GM18505 (cell line): ENCODE data around the gene ATP8A2.

Experiments
- ATAC-seq: cut with Tn5 transposase; IDR thresholded peaks from one replicate; pipeline ENCODE4 v1.9.1; 2021; ENCODE audit not compliant: unreplicated experiment
- POLR2A ChIP-seq: IDR thresholded peaks from 4 replicates; pipeline ENCODE4 v1.6.1; 2011; ENCODE audit warnings: borderline replicate concordance; ENCODE audit not compliant: insufficient read depth, insufficient read length; ENCODE audit errors: extremely low read depth

Gene ATP8A2

DNA sequence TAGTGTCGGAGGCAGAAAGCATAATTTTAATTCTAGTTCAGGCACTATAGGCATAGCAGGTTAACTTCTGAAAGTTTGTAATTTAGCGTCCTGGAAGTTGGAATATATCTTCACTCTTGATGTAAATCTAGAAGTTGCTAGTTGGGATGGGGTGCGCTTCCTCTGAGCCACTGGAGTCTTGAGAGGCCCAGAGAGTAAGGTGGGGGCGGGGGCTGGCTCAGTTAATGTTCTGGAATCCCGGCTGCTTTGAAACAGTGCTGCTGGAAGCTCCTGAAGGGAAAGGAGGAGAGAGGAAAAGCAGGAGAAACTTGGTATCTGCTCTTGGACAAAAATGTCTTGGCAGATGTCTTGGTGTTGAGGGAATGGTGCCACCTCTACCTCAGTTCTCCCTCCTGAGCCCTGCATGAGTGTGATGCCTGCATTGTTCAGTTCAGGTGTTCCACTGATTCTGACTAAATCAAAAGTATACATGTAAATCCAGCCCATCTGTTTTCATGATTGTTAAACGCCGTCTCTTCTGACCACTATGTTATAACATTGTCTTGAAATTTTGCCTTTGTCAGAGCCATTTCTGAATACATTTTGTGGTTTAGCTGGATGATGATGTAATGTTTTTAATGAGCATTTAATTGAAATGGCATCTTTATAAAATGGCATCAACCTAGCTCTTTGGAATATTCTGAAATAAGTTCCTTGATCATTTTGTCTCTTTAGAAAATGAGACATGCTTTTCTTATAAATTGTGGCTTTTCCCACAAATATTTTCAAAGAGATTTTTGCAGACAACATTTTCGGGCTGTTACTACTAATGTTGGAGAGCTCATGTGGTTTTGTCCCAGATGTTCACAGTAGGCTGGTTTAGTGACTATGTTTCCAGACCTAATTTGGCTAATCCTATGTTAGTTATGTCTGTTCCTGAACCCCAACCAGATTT is 477.3 kb downstream of the ATP8A2 start:
- ATAC-seq: no peak

DNA sequence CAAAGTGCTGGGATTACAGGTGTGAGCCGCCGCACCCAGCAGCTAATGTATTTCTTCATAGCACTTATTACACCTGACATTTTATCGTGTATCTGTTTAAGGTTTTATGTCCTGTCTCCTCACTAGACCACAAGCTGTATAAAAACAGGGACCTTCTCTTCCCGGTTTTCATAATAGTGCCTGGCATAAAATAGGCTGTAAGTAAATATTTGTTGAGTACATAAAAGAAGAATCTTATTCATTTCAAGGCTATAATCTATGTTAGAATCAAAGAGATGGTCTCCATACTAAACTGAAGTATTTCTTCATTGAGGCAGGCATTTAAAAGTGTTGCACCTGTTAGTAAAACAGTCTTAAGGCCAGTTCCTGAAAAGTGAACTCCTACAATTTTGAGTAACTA is 486.1 kb downstream of the ATP8A2 start:
- TF ChIP-seq POLR2A: no peak
- no peak for ATAC-seq

More for the DNA sequence above, 477.3 kb downstream of the ATP8A2 start:
- TF ChIP-seq POLR2A: no peak

DNA sequence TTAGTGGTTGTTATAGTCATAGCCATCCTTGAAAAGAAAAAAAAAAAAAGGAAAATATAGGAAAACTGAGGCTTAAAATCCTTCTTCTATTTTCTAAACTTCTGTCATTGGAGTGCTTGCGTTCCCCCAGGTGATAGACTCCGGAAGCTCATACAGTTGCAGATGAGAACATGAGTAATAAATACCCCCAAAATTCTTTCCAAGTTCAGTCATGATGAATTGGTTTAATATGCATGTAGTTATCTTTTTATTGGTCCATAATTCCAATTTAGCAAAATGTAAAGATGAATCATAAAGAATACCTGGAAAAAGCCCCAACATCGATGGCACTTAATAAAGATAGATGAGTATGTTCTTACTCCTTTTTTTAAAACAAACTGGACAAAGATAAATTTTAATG is 487.8 kb downstream of the ATP8A2 start:
- ATAC-seq: no peak
- TF ChIP-seq POLR2A: no peak

DNA sequence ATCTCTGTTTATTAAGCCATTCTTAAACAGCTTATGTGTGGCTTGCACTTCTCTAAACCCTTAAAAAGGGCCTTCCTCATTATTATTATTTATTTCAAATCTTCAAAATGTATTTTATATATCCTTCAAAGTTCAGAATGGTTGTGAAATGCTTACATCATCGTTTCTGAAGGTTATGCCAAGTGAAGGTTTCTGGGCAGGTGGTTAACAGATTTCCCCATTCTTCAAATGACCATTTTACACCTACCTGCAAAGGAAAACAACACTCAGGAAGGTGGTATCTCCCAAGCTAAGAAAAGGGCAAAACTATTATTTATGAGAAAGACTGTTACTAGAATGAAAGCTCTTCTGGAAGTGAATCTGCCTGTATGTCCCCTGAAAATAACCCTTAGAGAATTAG is 488.5 kb downstream of the ATP8A2 start:
- TF ChIP-seq POLR2A: no peak
- ATAC-seq: no peak

DNA sequence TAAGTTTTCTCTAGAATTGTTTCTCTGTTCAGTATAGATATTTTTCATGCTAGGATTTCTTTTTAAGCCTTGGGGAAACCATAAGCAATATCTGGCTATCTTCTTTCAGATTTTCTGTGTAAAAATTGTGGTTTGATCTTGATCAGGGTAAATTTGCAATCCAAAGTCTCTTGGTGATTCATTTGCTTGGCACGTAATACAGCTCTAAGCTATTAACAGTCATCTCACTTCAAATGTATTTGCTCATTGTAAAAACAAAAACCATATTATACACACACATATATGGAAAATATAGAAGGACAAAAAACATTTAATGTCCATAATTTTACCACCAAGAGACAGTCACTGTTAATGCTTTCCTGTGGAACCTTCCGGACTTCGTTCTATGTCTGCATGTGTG is 489.1 kb downstream of the ATP8A2 start:
- no peak for TF ChIP-seq POLR2A
- ATAC-seq: no peak

DNA sequence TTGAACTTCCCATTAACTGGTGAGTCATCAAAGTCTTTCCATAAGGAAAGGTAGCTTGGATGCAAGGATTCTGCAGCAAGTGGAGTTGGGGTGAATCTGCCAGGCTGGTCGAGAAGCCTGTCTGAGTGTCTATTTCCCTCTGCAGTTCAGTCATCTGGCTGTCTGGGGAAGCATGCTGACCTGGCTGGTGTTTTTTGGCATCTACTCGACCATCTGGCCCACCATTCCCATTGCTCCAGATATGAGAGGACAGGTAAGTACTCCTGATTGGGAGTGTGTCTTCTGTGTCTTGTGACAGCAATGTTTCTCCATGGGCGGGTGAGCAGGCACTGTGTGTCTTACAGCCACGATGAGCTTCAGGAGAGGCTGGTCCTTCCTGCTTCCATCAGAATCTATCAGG is 490.4 kb downstream of the ATP8A2 start:
- ATAC-seq: no peak

DNA sequence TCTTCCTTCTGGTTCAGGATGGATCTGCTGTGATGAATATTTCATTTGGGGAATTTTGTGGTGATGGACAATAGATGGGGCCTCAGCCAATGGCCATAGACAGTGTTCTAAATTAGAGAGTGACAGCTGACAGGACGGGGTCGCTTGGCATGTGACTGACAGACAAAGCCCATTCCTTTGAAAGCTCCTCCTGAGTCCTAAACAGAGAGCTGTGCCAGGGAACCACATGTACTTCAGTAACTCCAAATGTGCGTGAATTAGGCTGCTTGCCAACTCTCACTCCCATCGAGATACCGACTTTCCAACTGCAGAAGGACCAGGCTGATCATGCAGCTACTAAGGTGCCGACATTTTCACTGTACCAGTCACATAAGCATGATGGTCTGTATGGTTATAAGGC is 492.3 kb downstream of the ATP8A2 start:
- ATAC-seq: no peak
- no peak for TF ChIP-seq POLR2A

More for the DNA sequence above, 490.4 kb downstream of the ATP8A2 start:
- TF ChIP-seq POLR2A: no peak

DNA sequence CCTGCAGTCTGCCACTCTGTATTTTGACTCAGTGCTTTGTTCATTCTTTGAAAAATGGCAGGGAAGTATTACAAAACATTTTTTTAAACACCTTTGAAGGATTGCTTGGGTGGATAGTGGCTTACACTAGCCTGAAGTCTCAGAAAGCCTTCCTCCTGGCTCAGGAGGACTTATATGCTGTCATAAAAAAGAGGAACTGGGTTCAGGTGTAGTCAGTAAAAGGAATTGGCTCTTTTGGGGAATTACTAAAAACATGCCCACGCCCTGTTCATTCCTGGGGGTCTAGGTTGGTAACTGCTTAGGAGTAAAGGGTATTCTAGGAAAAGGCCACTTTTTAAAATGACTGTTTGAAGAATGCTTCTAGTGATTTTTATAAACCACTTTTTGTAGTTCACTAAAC is 493.2 kb downstream of the ATP8A2 start:
- no peak for TF ChIP-seq POLR2A
- no peak for ATAC-seq

DNA sequence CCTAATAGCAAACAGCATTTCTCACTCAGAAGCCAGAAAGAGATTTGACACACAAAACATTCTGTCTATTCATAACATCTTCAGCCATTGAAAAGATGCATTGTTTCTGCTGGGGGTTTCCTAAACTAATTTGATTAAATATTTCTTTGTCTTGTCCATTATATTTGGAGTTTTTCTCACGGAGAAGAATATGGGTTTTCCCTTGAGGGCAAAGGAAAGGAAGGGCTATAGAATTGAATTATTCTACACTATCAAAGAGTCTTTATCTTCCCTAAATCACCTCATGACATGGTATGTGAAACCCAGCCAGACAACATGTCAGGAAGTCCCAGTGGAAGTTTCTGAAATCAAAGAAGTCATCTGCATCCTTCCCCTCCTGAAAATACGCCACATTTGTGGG is 493.6 kb downstream of the ATP8A2 start:
- no peak for TF ChIP-seq POLR2A

DNA sequence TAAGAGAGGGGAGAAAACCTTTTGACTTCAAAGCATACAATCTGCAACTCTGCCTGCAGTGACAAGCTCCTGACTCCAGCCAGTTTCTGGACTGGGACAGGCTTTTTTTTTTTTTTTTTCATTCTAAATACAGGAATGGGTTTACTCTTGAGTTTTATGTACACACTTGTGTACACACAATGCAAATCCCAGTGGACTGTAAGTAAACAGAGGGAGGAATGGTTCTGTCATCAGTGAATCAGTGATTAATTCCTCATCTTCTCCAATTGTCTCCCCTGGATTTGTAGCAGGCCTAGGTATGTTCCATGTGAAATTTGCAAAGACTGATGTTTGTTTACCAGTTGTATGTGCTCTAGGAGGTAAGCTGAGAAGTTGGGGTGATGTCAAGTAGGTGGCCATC is 495.3 kb downstream of the ATP8A2 start:
- ATAC-seq: no peak
- no peak for TF ChIP-seq POLR2A

More for the DNA sequence above, 493.6 kb downstream of the ATP8A2 start:
- no peak for ATAC-seq

DNA sequence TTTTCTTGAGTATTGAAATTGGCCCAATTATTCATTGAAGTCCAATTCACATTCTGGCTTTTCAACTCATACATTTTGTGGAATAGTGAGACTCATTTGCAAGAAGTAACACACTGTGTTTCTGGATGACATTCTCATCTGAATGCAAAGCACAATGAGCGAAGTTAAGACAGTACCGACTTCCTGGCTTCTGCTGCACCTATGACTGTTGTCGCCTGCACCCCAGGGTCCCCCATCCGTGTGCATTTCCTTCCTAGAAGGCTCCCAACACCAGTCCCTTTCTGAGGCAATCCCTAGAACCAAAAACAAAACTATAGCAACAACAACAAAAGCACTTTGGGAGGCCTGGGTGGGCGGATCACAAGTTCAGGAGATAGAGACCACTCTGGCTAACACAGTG is 496.7 kb downstream of the ATP8A2 start:
- TF ChIP-seq POLR2A: no peak
- ATAC-seq: no peak

DNA sequence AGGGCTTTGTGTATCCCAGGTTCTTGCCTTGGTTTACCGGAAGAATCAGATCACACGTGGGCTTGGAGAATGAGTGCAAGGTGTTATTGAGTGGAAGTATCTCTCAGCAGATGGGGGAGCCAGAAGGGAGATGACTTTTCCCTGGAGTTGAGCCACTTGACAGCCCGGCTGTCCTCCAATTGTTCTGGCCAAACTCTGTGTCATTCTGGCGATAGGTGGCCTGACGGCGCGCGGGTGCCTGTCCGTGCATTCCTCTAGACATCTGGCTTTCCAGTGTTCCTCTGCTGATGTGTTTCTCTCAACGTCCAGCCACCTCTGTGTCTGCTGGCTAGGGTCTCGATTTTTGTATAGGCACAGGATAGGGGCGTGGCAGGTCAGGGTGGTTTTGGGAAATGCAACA is 498.2 kb downstream of the ATP8A2 start:
- TF ChIP-seq POLR2A: no peak
- ATAC-seq: no peak

DNA sequence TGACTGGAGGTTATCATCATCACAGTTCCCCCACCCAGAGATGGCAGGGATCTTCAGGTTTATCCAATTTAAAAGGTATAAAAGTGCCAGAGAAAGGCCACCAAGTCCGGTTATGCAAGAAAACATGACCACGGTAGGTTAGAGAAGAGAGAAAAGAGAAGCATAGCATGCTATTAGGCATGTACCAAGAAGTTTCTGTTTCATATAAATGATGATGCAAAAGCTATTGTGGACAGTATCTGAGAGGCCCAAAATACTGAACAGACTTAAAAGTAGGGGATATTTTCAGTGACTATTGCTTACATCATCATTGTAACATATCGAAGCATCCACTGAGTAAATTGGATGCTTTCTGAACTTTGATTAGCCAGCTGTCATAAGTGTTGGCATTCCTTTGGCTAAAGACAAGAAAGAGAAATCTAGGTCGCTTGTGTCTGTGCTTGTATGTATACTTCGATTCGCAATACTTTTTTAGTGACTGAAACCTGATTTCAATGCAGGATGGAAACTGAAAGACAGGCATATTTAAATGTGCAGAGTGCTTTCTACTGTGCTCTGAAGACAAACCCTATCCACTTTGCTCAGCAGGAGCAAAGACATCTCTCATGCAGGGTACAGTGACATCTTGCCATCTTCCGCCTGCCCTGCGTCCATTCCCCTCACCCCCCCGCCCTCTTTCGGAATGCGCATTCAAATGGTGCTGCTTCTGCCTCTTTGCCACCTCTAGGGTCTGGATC is 499.8 kb downstream of the ATP8A2 start:
- TF ChIP-seq POLR2A: no peak
- no peak for ATAC-seq

DNA sequence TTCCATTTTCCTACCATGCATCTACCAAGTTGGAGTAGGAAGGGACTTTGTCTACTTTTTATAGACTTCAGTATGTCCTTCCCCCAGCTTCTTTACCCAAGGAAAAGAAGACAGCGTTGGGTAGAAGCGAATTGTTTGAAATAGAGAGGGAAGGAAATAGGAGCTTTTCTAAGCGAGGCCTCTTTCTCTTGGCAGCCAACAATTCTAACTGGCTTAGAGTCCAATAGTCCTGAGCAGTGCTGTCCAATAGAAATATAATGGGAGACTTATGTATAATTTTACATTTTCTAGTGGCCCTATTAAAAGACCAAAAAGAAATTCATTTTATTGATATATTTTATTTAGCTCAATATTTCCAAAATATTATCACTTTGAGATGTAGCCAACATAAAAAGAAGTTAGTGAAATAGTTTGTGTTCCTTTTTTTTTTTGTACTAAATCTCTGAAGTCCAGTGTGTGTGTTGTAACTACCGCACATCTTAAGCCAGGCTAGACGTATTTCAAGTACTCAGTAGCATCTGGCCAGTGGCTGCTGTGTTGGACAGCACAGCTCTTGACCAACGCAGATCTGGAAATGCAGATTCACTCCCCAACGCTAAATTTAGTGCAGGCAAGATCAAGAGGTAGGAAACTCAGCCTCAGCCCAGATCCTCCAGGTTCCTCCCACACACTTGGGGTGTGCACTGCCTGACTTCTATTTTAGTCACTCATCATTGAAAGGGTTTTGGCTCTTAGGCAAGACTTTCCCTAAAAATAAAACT is 500.9 kb downstream of the ATP8A2 start:
- TF ChIP-seq POLR2A: no peak
- no peak for ATAC-seq

DNA sequence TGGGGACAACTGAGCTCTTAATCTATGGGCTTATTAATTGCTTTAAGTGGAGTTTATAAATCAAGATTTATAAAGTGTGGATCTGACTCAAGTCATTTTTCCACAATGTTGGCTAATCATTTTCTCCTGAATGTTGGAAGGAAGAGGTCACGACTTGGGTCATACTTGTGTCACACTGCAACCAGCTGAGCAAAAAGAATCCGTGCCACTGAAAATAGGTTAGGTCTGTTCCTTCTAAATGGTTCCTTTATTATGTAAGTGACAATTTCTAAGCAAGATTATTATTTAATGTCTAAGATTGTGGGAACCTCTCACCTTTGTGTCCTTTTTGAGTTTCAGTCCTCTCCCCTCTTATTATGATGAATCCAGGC is 501.5 kb downstream of the ATP8A2 start:
- ATAC-seq: no peak

More for the DNA sequence above, 501.5 kb downstream of the ATP8A2 start:
- TF ChIP-seq POLR2A: no peak
